ENCODE results near the gene AGFG2. TPM values are rescaled to one million over a fixed set of nuclear protein-coding genes. Genes with fewer than 3 reads are reported as not detected.
A peak's percentile ranks its signal among the peaks of the same experiment; 100 is the strongest.

AGFG2 gene
- total and polyA plus RNA-seq, 10 of the 15 experiments (the other 5 are each of a cell fraction or from before 2014, with no cell fraction given) = 0.90 to 71.5 (median 25.4) TPM

DNA sequence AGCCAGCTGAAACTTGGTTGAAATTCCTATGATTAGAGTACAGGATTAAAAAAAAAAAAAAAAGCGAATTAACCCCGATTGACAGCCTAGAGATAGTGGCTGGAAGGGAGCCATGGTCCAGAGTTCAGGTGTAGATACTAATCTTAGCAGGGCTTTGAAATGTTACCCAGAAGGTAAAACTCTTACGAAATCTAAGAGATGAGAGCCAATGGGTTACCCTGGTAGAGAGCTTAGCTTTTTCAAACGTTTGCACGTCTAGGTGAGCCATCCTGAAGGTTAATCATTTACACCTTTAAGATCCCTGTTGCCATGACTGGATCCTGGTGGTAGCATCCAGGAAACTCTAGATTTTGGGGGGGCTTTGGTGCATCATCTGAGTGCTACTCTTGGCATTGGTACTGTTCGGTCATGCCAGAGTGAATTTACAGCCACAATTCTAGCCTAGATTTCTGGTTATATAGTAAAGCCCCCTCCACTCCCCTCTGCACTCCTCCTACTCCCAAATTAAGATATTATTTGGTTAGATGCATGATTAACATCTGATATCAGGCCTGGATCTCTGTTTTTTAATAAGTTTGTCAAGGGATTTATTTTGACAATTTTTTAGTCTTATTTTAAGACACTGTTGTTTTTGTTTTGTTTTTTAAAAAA is 1.2 kb downstream of the AGFG2 start:
- Histone ChIP-seq H3K4me3 (peak overlapping the region; percentile 85), H3K27me3 (replicated peaks in 1 of 2; ENCODE audit: control insufficient read depth in 2 of 2, insufficient read depth in 2 of 2, low read length in 1 of 2) (no peaks in the 10 kb centered on the region), H4K20me1 (ENCODE audit: control insufficient read depth, insufficient read depth) (no peaks in the 10 kb centered on the region), H3K9me3 (replicated peaks; ENCODE audit: control insufficient read depth, insufficient read depth, low read length) (no peaks in the 10 kb centered on the region), H3K4me2 (ENCODE audit: control insufficient read depth, insufficient read depth) (peak overlapping the region; percentile 90), H3K4me1 (ENCODE audit: control insufficient read depth, insufficient read depth, low read length) (peaks cover 28% of the 10 kb centered on the region), H3K79me2 (ENCODE audit: control insufficient read depth, insufficient read depth, low read length) (peaks cover 56% of the 10 kb centered on the region), H2AFZ (ENCODE audit: control insufficient read depth, low read depth, low read length) (no peak overlapping the region), H3K9ac (ENCODE audit: control insufficient read depth, insufficient read depth, low read length) (peak overlapping the region; percentile 76), H3K27ac (ENCODE audit: control insufficient read depth, insufficient read depth) (peak overlapping the region; percentile 67), H3K36me3 (ENCODE audit: control insufficient read depth in 2 of 2, insufficient read depth in 2 of 2, low read length in 1 of 2) (peaks cover 0 to 4% of the 10 kb centered on the region in 2 experiments; a peak in 1 of 4 replicates)
- SMC1A ChIA-PET (ENCODE audit: uncharacterized antibody, unreplicated experiment) = interaction anchor here (0.6 to 6.0 kb wide), 5 partner anchors 9 to 313 kb away, joined by 3 to 16 read pairs (median 5); partner anchors contain the start of gene TSC22D4
- FAIRE-seq (no peak), ATAC-seq (no peak), DNase-seq (ENCODE audit: low read depth, low spot score) (no peak)
- RAD21 ChIA-PET (ENCODE audit: unreplicated experiment) = interaction anchor here (1.6 to 11.5 kb wide), 2 partner anchors 20 to 46 kb away, joined by 5 to 90 read pairs; partner anchors contain the start of genes FBXO24 and LRCH4
- CTCF ChIA-PET = interaction anchor here (1.1 kb wide), 1 partner anchor 72 kb away, joined by 3 read pairs; the partner anchor contains the start of gene MOSPD3
- intact Hi-C loops (cut with micrococcal nuclease; ENCODE audit: unreplicated experiment) (loop anchor here (10.0 kb wide), 1 partner anchor 175 kb away; no protein-coding TSS in a partner anchor), in situ Hi-C loops (cut with MboI) (no loop called here)
- POLR2A ChIA-PET = interaction anchor here (0.6 to 5.7 kb wide), 6 partner anchors 9 to 651 kb away, joined by 3 to 28 read pairs (median 5); partner anchors contain the start of genes FBXO24 and LRCH4
- 19% methylated on average over 6 of the region's 6 CpGs for WGBS (ENCODE audit: insufficient coverage, insufficient replicate concordance, low lambda C conversion rate, missing lambda C conversion rate)
- BruUV-seq (replicated peaks) = TSS peak; percentile 47
- 0 out of 2 replicates have a peak, but pooled peaks have one; percentile 26 for TF ChIP-seq PKNOX1 (IDR thresholded peaks at IDR 0.05)
- TF ChIP-seq SIX5 (IDR thresholded peaks at IDR 0.05; ENCODE audit: low read depth, low read length, severe bottlenecking) = peak; percentile 6
- TF ChIP-seq CHD4 (IDR thresholded peaks at IDR 0.05) = no peak
- no peak for TF ChIP-seq SP1 (IDR thresholded peaks at IDR 0.05; ENCODE audit: low read depth, low read length)

Data from GM12878 (cell line).